ELF-1 (cell line): Measurements from ENCODE around the gene RASA2.
"Not testable (repeated sequence)": the region's sequence is repeated elsewhere in the genome, so short reads cannot be mapped to it uniquely, and the experiment has no call there.

Source experiments
- DNase-seq: peaks from one replicate; pipeline ENCODE4 v3.0.0-alpha.2; 2016; ENCODE audit warnings: low read depth, low spot score

The RASA2 gene

DNA sequence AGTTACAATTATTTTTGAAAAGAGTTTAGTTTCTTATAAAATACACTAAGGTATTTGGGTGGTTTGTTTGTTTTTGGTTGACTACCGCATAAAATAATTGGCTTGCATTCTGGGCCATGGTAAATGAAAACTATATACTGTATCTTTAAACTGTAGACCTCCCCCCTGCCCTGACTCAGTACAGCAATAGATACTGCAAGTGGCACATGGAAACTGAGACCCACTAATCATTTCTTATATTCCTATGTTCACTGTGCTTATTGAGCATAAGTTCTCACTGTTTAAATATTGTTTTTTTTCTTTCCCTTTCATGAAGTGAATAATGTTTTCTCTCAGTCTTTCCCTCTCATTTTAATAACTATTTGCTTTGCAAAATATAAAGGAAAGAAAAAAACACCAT, 45.8 kb downstream of the RASA2 start:
- DNase-seq, result no peak

DNA sequence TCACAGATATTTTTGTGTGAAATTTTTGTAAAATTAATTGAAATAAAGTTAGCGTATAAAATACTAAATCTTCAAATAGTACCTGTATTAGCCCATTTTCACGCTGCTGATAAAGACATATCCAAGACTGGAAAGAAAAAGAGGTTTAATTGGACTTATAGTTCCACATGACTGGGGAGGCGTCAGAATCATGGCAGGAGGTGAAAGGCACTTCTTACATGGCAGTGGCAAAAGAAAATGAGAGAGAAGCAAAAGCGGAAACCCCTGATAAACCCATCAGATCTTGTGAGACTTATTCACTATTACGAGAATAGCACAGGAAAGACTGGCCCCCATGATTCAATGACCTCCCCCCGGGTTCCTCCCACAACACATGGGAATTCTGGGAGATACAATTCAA, 49.2 kb downstream of the RASA2 start:
- not testable (repeated sequence) for DNase-seq

DNA sequence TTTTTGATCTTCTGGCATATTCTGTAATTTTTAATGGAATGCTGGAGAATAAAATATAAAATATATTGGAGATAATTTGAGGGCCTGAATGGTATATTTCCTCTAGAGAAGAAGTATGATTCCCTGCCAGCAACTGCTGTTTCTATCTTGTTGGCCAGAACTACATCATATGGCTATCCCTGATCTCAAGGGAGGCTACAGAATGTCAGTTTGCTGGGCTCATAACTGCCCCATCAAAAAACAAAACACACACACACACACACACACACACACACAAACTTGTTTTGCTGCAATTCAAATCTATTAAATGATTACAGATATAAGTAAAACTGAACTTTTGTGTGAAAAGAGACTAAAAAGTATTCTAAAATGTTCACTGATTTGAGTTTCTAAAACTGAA, 51.0 kb downstream of the RASA2 start:
- DNase-seq, result no peak

DNA sequence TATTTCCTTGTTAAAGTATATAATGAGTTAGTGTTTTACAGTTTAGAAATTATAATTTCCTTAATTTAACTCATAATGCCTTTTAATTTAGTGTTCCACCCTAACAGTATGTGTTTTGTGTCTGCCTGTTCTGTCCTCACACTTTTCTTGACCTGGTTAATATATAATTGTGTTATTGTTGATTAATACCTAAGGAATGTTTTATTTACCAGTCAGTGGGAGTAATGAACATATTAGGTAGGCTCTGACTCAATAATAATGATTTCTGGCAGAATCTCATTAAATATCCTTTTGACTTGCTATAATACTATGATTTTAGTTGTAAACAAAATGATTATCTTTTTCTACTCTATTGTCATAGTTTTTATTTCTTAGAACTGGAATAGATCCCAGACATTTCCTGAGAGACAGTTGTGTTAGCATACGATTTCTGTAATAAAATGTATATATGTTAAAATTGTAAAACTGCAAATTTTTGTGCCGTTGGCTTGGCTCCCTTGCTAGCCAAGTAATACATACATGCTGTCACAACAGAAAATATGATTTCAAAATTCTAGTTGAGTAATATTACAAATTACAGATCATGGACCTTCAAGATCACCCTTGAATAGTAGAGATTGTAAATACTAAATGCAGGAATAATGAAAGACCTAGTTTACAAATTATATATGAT, 51.9 kb downstream of the RASA2 start:
- DNase-seq, result no peak

DNA sequence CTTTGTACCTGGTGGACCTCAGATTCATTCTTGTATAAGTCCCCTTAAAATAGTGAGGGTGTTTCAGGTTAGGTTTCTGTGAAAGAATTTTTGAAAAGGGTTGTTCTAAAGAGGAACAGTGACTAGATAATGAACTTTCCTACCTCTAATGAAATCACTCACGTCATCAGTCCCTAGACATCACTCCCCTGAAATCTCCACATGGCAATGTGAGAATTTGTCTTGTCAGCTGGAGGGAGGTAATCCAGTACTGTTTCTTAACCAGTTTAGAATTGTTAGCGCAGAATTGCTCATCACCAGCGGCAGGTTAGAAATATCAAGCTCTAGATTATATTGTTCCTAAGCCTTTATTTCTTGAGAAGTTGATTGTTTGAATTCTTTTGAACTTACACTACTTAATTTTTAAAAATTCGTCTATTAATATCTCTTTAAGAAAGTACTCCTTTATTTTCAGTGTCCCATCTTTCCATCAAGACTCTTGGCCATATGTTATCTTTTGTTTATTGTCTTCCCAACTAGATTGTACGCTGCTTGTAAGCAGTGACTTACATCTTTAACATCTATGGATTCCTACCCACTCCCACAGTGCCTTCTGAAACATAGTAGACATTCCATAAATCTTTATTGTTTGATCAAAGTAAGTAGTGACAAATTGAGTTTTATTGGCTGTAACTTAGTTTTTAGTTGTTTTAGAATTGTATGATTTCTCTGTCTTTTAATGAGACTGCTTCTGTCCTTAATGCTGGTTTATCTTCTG, 52.8 kb downstream of the RASA2 start:
- no peak for DNase-seq

DNA sequence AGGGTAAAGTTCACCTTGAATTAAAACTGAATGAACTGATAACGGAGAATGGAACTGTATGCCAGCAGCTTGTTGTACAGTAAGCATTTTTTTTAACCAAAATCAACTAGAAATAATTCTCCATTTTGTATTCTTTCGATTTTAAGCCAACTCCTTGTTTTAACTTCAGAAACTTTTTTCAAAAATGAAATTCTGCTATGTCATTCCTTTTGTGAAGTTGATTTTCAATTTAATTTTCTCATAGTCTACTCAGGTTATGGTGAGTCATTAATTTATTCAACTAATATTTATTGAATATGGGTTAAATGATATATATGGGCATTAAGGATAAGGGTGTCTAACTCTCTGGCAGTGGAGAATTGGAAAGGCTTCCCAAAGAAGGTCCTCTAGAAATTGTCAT, 53.7 kb downstream of the RASA2 start:
- no peak for DNase-seq

DNA sequence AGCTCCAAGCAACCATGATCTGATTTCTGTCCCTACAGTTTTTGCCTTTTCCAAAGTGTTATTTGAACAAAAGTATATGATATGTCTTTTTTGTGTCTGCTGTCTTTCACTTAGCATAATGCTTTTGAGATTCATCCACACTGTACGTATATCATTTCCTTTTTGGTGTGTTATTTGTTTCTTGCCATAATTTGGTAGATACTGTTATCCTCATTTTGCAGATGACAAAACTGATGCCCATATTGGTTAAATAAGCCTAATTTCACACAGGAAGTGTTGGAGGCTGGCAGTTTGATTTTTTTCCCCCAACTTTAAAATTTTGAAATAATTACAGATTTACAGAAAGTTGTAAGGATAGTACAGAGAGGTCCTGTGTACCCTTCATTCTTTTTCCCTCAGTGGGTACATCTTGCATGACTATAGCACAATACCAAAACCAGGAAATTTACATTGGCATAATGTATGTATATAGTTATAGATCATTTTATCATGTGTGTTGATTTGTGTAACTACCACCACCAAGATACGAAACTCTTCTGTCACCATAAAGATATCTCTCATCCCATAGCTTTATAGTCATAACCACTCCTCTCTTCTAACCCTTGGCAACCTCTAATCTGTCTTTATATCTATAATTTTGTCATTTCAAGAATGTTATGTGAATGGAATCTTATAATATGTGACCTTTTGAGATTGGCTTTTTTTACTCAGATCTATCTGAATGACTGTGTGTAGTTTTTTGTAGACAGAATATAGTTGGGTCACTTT, 55.6 kb downstream of the RASA2 start:
- DNase-seq, result no peak

DNA sequence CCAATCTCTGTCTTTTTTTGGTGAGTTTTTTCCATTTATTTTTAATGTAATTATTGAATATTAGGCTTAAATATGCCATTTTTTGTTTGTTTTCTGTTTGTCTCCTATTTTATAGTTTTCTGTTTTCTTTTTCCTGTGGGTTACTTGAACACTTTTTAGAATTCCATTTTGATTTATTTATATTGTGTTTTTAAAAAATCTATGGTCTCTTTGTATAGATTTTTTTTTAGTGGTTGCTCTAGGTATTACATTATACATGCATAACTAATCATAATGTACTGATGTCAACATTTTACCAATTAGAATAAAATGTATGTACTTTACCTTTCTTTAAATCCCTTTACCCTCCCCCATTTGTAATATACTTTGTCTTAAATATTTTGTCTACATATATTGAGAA, 56.2 kb downstream of the RASA2 start:
- DNase-seq, result no peak

DNA sequence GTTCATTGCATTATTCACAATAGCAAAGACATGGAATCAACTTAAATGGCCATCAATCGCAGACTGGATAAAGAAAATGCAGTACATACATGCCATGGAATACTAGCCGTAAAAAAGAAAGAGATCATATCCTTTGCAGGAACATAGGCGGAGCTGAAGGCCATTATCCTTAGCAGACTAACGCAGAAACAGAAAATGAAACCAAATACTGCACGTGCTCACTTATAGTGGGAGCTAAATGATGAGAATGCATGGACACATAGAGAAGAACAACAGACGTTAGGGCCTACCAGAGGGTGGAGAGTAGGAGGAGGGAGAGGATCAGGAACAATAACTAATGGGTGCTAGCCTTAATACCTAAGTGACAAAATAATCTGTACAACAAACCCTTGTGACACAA, 57.9 kb downstream of the RASA2 start:
- DNase-seq, result no peak

DNA sequence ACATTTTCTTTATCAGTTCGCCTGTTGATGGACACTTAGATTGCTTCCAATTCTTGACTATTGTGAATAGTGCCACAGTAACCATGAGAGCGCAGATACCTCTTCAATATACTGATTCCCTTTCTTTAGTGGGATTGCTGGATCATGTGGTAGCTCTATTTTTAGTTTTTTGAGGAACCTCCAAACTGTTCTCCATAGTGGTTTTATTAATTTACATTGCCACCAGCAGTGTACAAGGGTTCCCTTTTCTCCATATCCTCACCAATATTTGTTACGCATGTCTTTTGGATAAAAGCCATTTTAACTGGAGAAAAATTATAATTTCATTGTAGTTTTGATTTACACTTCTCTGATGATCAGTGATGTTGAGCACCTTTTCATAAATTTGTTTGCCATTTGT, 59.3 kb downstream of the RASA2 start:
- no peak for DNase-seq

DNA sequence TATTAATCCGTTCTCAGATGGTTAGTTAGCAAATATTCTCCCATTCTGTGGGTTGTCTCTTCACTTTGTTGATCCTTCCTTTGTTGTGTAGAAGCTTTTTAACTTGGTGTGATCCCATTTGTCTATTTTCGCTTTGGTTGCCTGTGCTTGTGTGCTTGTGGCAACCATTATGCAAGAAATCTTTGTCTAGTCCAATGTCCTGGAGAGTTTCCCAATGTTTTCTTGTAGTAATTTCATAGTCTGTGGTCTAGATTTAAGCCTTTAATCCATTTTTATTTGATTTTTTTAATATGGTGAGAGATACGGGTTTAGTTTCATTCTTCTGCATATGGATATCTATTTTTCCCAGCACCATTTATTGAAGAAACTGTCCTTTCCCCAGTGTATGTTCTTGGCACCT, 59.8 kb downstream of the RASA2 start:
- DNase-seq, result no peak

DNA sequence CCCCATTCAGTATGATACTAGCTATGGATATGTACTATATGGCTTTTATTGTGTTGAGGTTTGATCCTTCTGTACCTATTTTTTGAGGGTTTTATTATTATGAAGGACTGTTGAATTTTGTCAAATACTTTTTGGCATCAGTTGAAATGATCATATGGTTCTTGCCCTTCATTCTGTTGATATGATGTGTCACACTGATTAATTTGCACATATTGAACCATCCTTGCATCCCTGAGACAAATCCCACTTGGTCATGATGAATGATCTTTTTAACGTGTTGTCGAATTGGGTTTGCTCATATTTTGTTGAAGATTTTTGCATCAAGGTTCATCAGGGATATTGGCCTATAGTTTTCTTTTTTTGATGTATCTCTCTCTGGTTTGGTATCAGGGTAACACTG, 61.0 kb downstream of the RASA2 start:
- no peak for DNase-seq

DNA sequence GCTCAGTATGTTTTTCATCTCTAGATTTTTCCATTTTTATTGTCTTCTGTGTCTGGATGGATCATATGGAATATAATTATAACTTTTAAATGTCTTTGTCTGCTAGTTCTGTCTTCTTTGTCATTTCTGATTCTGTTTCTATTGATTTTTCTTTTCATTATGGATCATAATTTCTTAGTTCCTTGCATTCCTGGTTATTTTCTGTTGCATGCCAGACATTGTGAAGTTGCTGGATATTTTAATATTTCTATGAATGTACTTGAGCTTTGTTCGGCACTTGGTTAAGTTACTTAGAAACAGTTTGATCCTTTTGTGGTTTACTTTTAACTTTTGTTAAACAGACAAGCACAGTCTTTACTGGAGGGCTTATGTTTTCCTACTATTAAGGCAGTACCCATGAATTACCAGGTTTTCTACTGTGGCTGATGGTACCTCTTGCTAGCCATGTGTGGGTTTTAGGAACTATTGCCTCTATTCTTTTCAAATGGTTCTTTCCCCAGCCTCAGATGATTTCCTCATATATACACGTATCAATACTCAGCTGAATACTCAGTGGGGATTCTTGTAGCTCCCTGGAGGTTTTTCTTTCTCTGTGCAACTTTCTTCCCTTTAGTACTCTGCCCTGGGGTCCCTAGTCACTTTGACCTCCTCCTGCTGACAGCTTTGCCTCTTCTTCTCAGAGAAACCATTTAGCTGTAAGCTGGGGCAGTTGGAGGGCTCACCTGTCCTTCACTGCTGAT, 64.3 kb downstream of the RASA2 start:
- no peak for DNase-seq

DNA sequence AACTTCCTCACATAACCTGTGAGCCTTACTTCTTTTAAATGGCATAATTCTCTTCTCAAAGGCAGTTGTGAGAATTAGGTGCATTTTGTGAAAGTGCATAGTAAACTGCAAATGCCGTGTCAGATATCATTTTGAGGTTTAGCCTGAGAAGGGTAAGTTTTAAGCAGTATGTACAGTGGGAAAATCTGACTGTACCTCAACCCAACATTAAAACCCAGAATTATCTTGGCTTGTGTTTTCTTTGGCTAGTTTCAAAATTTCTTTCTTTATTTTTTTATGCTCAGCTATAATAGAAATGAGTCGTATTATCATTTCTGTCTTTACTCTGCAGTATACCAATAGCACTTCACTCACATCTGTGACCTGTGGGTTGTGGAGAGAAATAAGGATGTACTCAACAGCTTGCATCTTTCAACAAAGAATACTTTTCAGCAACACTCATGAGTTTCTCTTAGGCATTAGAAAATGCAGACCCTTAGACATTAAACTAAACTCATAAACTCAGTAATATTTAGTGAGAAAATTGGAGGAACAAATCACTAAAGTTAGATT, 65.7 kb downstream of the RASA2 start:
- DNase-seq, result no peak

DNA sequence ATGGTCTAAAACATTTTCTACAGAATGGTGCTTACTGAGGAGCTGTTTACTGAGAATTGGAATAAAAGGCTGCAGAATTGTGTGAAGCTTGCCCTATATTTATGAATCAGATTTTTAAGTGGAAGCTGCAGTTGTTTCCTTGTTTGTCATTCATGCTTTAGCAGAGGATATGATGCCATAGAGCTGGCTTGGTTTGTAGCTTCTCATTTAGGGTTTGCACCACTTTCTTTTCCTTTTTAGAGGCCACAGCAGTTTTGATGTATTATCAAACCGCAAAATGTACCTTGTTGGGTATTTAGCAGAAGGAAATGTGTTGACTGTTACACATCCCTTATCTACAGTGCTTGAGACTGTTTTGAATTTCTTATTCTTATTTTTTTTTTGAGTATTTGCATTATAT, 66.2 kb downstream of the RASA2 start:
- no peak for DNase-seq

DNA sequence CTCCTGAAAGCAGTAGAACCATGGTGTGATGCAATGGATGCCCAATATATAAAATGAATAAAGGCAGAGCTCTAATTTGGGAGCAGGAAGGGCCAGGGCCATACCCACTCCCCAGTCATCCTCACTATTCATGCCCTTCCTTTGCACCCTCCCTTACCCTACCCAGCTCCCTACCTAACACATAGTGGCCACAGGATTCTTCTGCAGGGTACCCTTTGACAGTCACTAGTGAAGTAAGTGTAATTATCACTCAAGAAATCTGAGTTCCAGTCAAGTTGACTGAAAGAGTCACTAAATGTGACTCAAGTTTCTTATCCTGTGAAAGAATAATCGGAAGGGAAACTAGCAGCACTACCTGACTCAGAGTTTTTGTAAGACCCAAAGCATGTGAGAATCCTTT, 69.2 kb downstream of the RASA2 start:
- no peak for DNase-seq

DNA sequence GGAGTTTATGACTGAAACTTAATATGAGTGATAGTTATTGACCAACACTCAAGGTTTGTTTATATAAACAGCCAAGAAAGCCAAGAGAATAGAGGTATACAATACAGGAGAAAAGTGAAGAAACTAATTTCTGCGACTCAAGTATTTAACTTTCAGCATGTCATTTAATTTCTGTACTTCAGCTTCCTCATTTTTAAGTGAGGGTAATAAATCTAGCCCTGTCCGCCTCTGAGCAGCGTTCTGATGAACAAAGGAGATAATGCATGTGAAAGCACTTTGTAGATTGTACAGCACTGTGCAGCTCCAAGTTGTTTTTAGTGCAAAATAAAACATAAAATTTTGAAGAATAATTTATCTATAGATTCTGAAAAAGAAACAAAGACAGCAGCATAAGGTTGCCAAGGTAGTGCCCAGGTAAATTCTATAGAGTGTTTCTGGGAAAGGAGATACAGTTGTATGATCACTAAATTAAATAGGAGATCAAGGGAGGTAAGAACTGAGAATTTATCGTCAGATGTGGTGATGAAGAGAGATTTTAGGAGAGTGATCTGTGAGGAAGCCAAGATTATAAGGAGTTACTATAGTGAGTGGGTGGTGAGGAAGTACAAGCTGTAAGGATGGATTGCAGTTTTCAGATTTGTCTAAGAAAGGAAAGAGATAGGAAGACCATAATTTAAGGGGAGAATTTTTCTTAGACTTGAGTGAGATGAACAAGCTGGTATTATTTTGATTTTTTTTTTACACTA, 71.3 kb downstream of the RASA2 start:
- DNase-seq, result no peak

DNA sequence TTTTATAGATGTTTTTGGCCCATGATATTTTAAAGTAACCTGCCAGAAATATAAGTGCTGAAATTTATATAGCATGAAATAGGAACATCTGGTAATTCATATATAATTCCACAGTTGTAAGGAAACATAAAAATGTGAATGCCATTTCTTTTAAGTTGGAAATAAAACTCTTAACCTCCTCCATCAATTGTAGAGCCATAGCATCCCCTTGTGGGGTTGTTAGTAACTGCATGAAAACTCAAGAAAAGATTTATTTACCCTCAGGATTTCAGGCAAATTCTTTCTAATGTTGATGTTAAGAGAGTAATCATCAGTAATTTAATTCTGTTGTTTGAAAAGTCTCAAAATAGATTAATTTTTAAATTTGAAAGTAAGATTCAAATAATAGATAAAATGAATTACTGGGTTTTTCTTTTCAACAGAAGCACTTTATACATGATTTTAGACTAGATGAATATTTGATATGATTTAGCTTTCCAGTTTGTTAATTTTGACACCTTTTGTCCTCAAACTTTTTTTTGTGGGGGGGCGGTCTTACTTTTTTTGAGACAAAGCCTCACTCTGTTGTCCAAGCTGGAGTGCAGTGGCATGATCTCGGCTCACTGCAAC, 74.7 kb downstream of the RASA2 start:
- no peak for DNase-seq

DNA sequence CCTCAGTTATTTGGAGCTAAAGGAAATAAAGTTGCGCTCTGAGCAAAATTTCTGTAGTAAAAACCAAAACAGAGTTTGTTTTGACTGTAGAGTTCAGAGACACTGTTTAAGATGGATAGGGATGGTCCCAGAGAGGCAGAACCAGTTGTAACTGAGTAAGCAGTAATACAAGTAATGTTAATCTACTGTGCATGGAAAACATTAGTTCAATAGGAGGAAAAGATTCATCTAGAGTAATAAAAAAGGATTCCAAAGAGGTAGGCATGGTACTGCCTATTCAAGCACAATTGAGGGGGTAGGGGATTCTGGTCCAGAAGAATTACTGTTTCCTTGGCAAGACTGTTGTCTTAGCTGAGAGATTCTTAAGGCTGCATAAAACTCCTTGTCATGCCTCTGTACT, 77.4 kb downstream of the RASA2 start:
- DNase-seq, result no peak

DNA sequence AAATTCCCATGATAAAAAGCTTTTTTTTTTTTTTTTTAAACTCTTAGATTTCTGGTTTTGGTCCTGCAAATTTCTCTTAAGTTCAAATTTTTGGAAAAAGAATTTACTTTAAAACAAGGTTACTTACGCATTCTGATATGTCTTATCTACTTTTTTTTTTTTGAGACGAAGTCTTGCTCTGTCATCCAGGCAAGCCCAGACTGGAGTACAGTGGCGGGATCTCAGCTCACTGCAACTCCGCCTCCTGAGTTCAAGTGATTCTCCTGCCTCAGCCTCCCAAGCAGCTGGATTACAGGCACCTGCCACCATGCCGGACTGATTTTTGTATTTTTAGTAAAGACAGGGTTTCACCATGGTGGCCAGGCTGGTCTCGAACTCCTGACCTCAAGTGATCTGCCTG, 83.2 kb downstream of the RASA2 start:
- DNase-seq, result no peak
